Measurements from ENCODE around the gene C5AR1.

C5AR1 gene

GRCh38 chr19:47365455-47365854, 55.8 kb downstream of the C5AR1 start:
- DNase-seq (ENCODE audit: low spot score) = peak; percentile 77

GRCh38 chr19:47370045-47370611, 60.5 kb downstream of the C5AR1 start:
- no peak for DNase-seq (ENCODE audit: low spot score)

- DNase-seq (ENCODE audit: low spot score) = no peak
Measured at GRCh38 chr19:47371261-47371660, 61.6 kb downstream of the C5AR1 start.
